ENCODE results near the gene CNDP2. TPM values are rescaled to one million over a fixed set of nuclear protein-coding genes. Genes with fewer than 3 reads are reported as not detected.

The CNDP2 gene
- total and polyA plus RNA-seq, 2 donors (not counting 1 experiment from before 2014, with no cell fraction given): 121 to 182 TPM

DNA sequence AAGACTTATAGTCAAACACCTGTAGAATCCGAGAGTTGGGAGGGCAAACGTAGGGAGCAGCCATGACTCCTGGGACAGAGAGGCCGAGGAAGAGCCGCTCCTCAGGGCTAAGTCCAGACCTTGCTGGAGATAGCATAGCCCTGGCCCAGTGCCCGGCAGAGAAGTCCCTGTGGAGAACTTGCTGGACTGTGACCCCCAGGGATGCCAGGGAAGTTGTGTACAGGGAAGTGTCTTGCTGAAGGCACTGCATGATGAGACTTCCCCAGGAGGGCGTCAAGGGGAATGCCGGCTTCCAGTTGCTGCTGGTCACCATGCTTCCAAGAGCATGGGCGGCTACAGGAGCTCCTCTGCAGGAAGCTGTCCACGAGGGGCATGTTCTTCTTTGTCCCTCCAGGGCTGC lies 29.6 kb downstream of the CNDP2 start:
- Histone ChIP-seq H3K36me3 (replicated peaks in 1 of 2; ENCODE audit: control extremely low read depth in 1 of 2, control insufficient read depth in 1 of 2, extremely low read depth in 1 of 2, insufficient read depth in 2 of 2, low read length in 1 of 2) (peaks cover 0 to 17% of the 10 kb centered on the region in 2 experiments), H3K4me2 (replicated peaks; ENCODE audit: low read depth, low read length, poor library complexity, severe bottlenecking) (no peak overlapping the region), H2AFZ (ENCODE audit: insufficient read depth, low read depth, low read length, poor library complexity, severe bottlenecking) (no peak overlapping the region), H3K4me1 (ENCODE audit: control insufficient read depth in 2 of 2, insufficient read depth in 2 of 2, low read length in 2 of 2) (no peaks in the 10 kb centered on the region), H3K27ac (ENCODE audit: low read length in 2 of 2) (no peak overlapping the region), H3K27me3 (replicated peaks in 1 of 4; ENCODE audit: control extremely low read depth in 1 of 4, control insufficient read depth in 3 of 4, insufficient read depth in 4 of 4, low read length in 3 of 4) (no peaks in the 10 kb centered on the region), H3K9ac (ENCODE audit: low read length) (no peak overlapping the region), H3K9me3 (ENCODE audit: control extremely low read depth in 1 of 3, control insufficient read depth in 2 of 3, insufficient read depth in 1 of 3, low read length in 2 of 3) (no peaks in the 10 kb centered on the region), H4K20me1 (ENCODE audit: control insufficient read depth, insufficient read depth, low read length, poor library complexity, severe bottlenecking) (no peaks in the 10 kb centered on the region), H3K79me2 (ENCODE audit: control insufficient read depth, insufficient read depth, low read length) (no peaks in the 10 kb centered on the region), H3K4me3 (ENCODE audit: control extremely low read depth in 1 of 5, extremely low read depth in 1 of 5, insufficient read depth in 1 of 5, low read depth in 2 of 5, low read length in 4 of 5) (no peak overlapping the region)
- H3K27me3 Mint-ChIP-seq: no peaks in the 10 kb centered on the region
- TF ChIP-seq EZH2 (IDR thresholded peaks at IDR 0.05; ENCODE audit: borderline replicate concordance, insufficient read depth, low read depth, low read length, poor library complexity, severe bottlenecking): no peak
- TF ChIP-seq, protein P1, sequence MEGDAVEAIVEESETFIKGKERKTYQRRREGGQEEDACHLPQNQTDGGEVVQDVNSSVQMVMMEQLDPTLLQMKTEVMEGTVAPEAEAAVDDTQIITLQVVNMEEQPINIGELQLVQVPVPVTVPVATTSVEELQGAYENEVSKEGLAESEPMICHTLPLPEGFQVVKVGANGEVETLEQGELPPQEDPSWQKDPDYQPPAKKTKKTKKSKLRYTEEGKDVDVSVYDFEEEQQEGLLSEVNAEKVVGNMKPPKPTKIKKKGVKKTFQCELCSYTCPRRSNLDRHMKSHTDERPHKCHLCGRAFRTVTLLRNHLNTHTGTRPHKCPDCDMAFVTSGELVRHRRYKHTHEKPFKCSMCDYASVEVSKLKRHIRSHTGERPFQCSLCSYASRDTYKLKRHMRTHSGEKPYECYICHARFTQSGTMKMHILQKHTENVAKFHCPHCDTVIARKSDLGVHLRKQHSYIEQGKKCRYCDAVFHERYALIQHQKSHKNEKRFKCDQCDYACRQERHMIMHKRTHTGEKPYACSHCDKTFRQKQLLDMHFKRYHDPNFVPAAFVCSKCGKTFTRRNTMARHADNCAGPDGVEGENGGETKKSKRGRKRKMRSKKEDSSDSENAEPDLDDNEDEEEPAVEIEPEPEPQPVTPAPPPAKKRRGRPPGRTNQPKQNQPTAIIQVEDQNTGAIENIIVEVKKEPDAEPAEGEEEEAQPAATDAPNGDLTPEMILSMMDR (IDR thresholded peaks at IDR 0.05): no peak
- intact Hi-C loops (cut with micrococcal nuclease): no loop called here
- CTCF ChIA-PET: no interaction called here
- no peaks in the 10 kb centered on the region for H3K4me1 Mint-ChIP-seq
- WGBS (ENCODE audit: insufficient coverage): 94% methylated on average over 9 of the region's 9 CpGs
- H3K27ac Mint-ChIP-seq: no peak overlapping the region
- POLR2A ChIA-PET: no interaction called here
- ATAC-seq (ENCODE audit: low read depth) (no peak), DNase-seq (no peak)
- H3K4me3 Mint-ChIP-seq: no peak overlapping the region
- no peaks in the 10 kb centered on the region for H3K9me3 Mint-ChIP-seq (ENCODE audit: insufficient read depth)

GRCh38 chr18:74526488-74526887 lies 30.3 kb downstream of the CNDP2 start:
- H3K27ac Mint-ChIP-seq: no peak overlapping the region
- H3K4me1 ChIP-seq (ENCODE audit: control insufficient read depth in 2 of 2, insufficient read depth in 2 of 2, low read length in 2 of 2): no peaks in the 10 kb centered on the region
- no peaks in the 10 kb centered on the region for H3K9me3 Mint-ChIP-seq (ENCODE audit: insufficient read depth)
- H3K4me3 Mint-ChIP-seq: no peak overlapping the region
- no peaks in the 10 kb centered on the region for H3K9me3 ChIP-seq (ENCODE audit: control extremely low read depth in 1 of 3, control insufficient read depth in 2 of 3, insufficient read depth in 1 of 3, low read length in 2 of 3)
- H3K4me1 Mint-ChIP-seq: no peaks in the 10 kb centered on the region
- CTCF ChIA-PET: no interaction called here
- no peaks in the 10 kb centered on the region for H3K79me2 ChIP-seq (ENCODE audit: control insufficient read depth, insufficient read depth, low read length)
- peaks cover 0 to 10% of the 10 kb centered on the region in 2 experiments for H3K36me3 ChIP-seq (replicated peaks in 1 of 2; ENCODE audit: control extremely low read depth in 1 of 2, control insufficient read depth in 1 of 2, extremely low read depth in 1 of 2, insufficient read depth in 2 of 2, low read length in 1 of 2)
- no peak overlapping the region for H2AFZ ChIP-seq (ENCODE audit: insufficient read depth, low read depth, low read length, poor library complexity, severe bottlenecking)
- 100% methylated on average over 1 of the region's 2 CpGs for WGBS (ENCODE audit: insufficient coverage)
- H3K9ac ChIP-seq (ENCODE audit: low read length): no peak overlapping the region
- POLR2A ChIA-PET: no interaction called here
- TF ChIP-seq, protein P1 (IDR thresholded peaks at IDR 0.05): no peak
- no peak for TF ChIP-seq EZH2 (IDR thresholded peaks at IDR 0.05; ENCODE audit: borderline replicate concordance, insufficient read depth, low read depth, low read length, poor library complexity, severe bottlenecking)
- DNase-seq (no peak), ATAC-seq (ENCODE audit: low read depth) (no peak)
- intact Hi-C loops (cut with micrococcal nuclease): no loop called here
- H4K20me1 ChIP-seq (ENCODE audit: control insufficient read depth, insufficient read depth, low read length, poor library complexity, severe bottlenecking): no peaks in the 10 kb centered on the region
- no peaks in the 10 kb centered on the region for H3K27me3 ChIP-seq (replicated peaks in 1 of 4; ENCODE audit: control extremely low read depth in 1 of 4, control insufficient read depth in 3 of 4, insufficient read depth in 4 of 4, low read length in 3 of 4)
- H3K27ac ChIP-seq (ENCODE audit: low read length in 2 of 2): no peak overlapping the region
- H3K27me3 Mint-ChIP-seq: no peaks in the 10 kb centered on the region
- H3K4me3 ChIP-seq (ENCODE audit: control extremely low read depth in 1 of 5, extremely low read depth in 1 of 5, insufficient read depth in 1 of 5, low read depth in 2 of 5, low read length in 4 of 5): no peak overlapping the region
- H3K4me2 ChIP-seq (replicated peaks; ENCODE audit: low read depth, low read length, poor library complexity, severe bottlenecking): no peak overlapping the region

Data from B cell (primary cell).